SK-N-MC (cell line): Measurements from ENCODE around the gene SMAD3.
"Not testable (repeated sequence)": the region's sequence is repeated elsewhere in the genome, so short reads cannot be mapped to it uniquely, and the experiment has no call there.

ENCODE experiments used
- DNase-seq: peaks from one replicate; pipeline ENCODE4 v3.0.0-alpha.2; 2011; ENCODE audit warnings: low read depth, low spot score
- H3K27ac ChIP-seq: fragments of 200-600 bp; sonication (generic); 2 replicates; pipeline ENCODE4 v1.5.1; 2016; ENCODE audit warnings: mixed run types
- H3K36me3 ChIP-seq: fragments of 200-600 bp; sonication (generic); 2 replicates; pipeline ENCODE4 v1.6.1; 2017; ENCODE audit warnings: antibody characterized with exemption, low read length, mixed read lengths; ENCODE audit not compliant: insufficient read depth
- H3K4me3 ChIP-seq: fragments of 200-600 bp; sonication (generic); 2 replicates; pipeline ENCODE4 v1.5.1; 2016
- H3K9ac ChIP-seq: fragments of 200-600 bp; sonication (generic); 2 replicates; pipeline ENCODE4 v1.8.0; 2017; ENCODE audit warnings: mixed run types, mixed read lengths; ENCODE audit not compliant: insufficient read length
- H3K9me3 ChIP-seq: fragments of 200-600 bp; sonication (generic); 2 replicates; pipeline ENCODE4 v1.6.1; 2017; ENCODE audit warnings: low read depth, mild to moderate bottlenecking, antibody characterized with exemption, low read length, moderate library complexity, mixed read lengths
- EZH2 ChIP-seq: fragments of 200-600 bp; sonication (generic); IDR thresholded peaks from one replicate; pipeline ENCODE4 v1.6.1; 2017; ENCODE audit warnings: antibody characterized with exemption
- FOXP2 ChIP-seq: optimal IDR thresholded peaks from 2 replicates; pipeline ENCODE3; 2011; ENCODE audit warnings: mild to moderate bottlenecking, moderate library complexity; ENCODE audit not compliant: insufficient read depth; ENCODE audit errors: extremely low read length, control extremely low read depth
- POLR2AphosphoS5 ChIP-seq: IDR thresholded peaks from 2 replicates; pipeline ENCODE4 v1.6.1; 2012; ENCODE audit warnings: mild to moderate bottlenecking, low read depth, low read length, borderline replicate concordance

Gene SMAD3

GRCh38 chr15:67152429-67152828 is 87.0 kb downstream of the SMAD3 start:
- no peak for DNase-seq
- Histone ChIP-seq H3K9me3 (no peaks in the 10 kb centered on the region; the same call in 1 of the 2 replicates), H3K4me3 (no peak overlapping the region), H3K9ac (no peak overlapping the region), H3K36me3 (no peaks in the 10 kb centered on the region), H3K27ac (0 out of 2 replicates have a peak overlapping the region, but pooled peaks have one; percentile 33)
- TF ChIP-seq POLR2AphosphoS5 (no peak), EZH2 (no peak), FOXP2 (no peak)

- not testable (repeated sequence) for H3K27ac ChIP-seq, H3K36me3 ChIP-seq, DNase-seq, H3K9me3 ChIP-seq, H3K9ac ChIP-seq, H3K4me3 ChIP-seq
Measured at GRCh38 chr15:67153044-67153443, 87.6 kb downstream of the SMAD3 start.

- Histone ChIP-seq H3K36me3 (no peaks in the 10 kb centered on the region), H3K9me3 (no peaks in the 10 kb centered on the region; the same call in 1 of the 2 replicates), H3K4me3 (no peak overlapping the region), H3K27ac (peak overlapping the region; percentile 72), H3K9ac (no peak overlapping the region)
- no peak for DNase-seq
- TF ChIP-seq EZH2, result no peak
- no peak for TF ChIP-seq FOXP2
- TF ChIP-seq POLR2AphosphoS5, result no peak
Measured at GRCh38 chr15:67154249-67154648, 88.8 kb downstream of the SMAD3 start.

- no peaks in the 10 kb centered on the region for H3K36me3 ChIP-seq
- no peaks in the 10 kb centered on the region for H3K9me3 ChIP-seq
- no peak overlapping the region for H3K4me3 ChIP-seq
- TF ChIP-seq POLR2AphosphoS5 (no peak), EZH2 (no peak), FOXP2 (no peak)
- no peak overlapping the region for H3K27ac ChIP-seq
- DNase-seq, result no peak
- no peak overlapping the region for H3K9ac ChIP-seq
Measured at GRCh38 chr15:67156426-67156825, 91.0 kb downstream of the SMAD3 start.

GRCh38 chr15:67156834-67157233 is 91.4 kb downstream of the SMAD3 start:
- Histone ChIP-seq H3K9me3 (no peaks in the 10 kb centered on the region), H3K27ac (peak overlapping the region; percentile 94), H3K36me3 (no peaks in the 10 kb centered on the region), H3K4me3 (no peak overlapping the region), H3K9ac (no peak overlapping the region)
- DNase-seq, result no peak
- no peak for TF ChIP-seq POLR2AphosphoS5
- no peak for TF ChIP-seq FOXP2
- no peak for TF ChIP-seq EZH2

- no peaks in the 10 kb centered on the region for H3K9me3 ChIP-seq
- no peaks in the 10 kb centered on the region for H3K36me3 ChIP-seq
- TF ChIP-seq EZH2, result no peak
- TF ChIP-seq POLR2AphosphoS5, result peak; percentile 14; the same call in 1 of the 2 replicates
- peak overlapping the region; percentile 4 for H3K9ac ChIP-seq
- H3K4me3 ChIP-seq, result peak overlapping the region; percentile 58
- peak; percentile 68 for DNase-seq
- peak overlapping the region; percentile 94 for H3K27ac ChIP-seq
Measured at GRCh38 chr15:67157521-67158252, 92.3 kb downstream of the SMAD3 start.

- DNase-seq, result no peak
- H3K4me3 ChIP-seq, result peak overlapping the region; percentile 58
- peak overlapping the region; percentile 4 for H3K9ac ChIP-seq
- no peaks in the 10 kb centered on the region for H3K9me3 ChIP-seq
- H3K27ac ChIP-seq, result peak overlapping the region; percentile 94
- H3K36me3 ChIP-seq, result no peaks in the 10 kb centered on the region
- TF ChIP-seq POLR2AphosphoS5 (no peak), EZH2 (no peak), FOXP2 (no peak)
Measured at GRCh38 chr15:67158367-67158766, 93.0 kb downstream of the SMAD3 start.

GRCh38 chr15:67161412-67161811 is 96.0 kb downstream of the SMAD3 start:
- Histone ChIP-seq H3K9ac (no peak overlapping the region), H3K9me3 (no peaks in the 10 kb centered on the region), H3K4me3 (no peak overlapping the region), H3K27ac (no peak overlapping the region), H3K36me3 (no peaks in the 10 kb centered on the region)
- no peak for DNase-seq
- TF ChIP-seq POLR2AphosphoS5, result no peak
- no peak for TF ChIP-seq EZH2
- TF ChIP-seq FOXP2, result no peak

- no peak overlapping the region for H3K9ac ChIP-seq
- H3K27ac ChIP-seq, result no peak overlapping the region
- no peak overlapping the region for H3K4me3 ChIP-seq
- no peaks in the 10 kb centered on the region for H3K9me3 ChIP-seq
- TF ChIP-seq EZH2 (no peak), POLR2AphosphoS5 (no peak), FOXP2 (no peak)
- no peaks in the 10 kb centered on the region for H3K36me3 ChIP-seq
- DNase-seq, result no peak
Measured at GRCh38 chr15:67161881-67162280, 96.5 kb downstream of the SMAD3 start.
